ENCODE data around the gene CRB1.

CRB1 gene

GRCh38 chr1:197268012-197268411 lies at the start of gene CRB1:
Gene CRB1, plus strand, starts transcription at chr1:197268252. Its CDS starts 161 bp downstream, at chr1:197268413.
- no peak for DNase-seq

- no peak for DNase-seq
These were observed 49.2 kb upstream of the CRB1 start for GRCh38 chr1:197218857-197219256.

- no peak for DNase-seq
These were observed 45.9 kb upstream of the CRB1 start for GRCh38 chr1:197222025-197222685.

GRCh38 chr1:197222780-197223179 lies 45.3 kb upstream of the CRB1 start:
- no peak for DNase-seq

- DNase-seq = no peak
These were observed 43.9 kb upstream of the CRB1 start for GRCh38 chr1:197224160-197224559.

GRCh38 chr1:197225611-197226010 lies 42.4 kb upstream of the CRB1 start:
- no peak for DNase-seq

GRCh38 chr1:197234581-197234980 lies 33.5 kb upstream of the CRB1 start:
- DNase-seq = no peak

GRCh38 chr1:197235355-197235754 lies 32.7 kb upstream of the CRB1 start:
- no peak for DNase-seq

DNA sequence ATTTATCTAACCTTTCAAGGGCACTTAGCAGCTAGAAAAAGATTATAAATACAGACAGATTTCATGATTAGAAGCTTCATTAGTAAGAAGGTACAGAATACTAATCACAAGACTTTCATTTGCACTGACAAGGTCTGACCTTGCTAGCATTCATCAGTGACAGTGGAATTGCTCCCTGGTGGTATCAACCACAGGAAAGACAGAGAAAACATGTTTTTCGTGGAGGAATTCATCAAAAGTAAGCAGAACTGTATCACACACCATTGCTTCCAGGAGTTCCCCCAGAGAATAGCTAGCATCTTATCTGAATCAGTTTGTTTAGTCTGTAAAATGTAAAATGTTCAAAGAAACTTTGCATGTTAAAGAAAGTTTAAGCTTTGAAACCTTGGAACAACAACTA lies 20.6 kb upstream of the CRB1 start:
- no peak for DNase-seq

DNA sequence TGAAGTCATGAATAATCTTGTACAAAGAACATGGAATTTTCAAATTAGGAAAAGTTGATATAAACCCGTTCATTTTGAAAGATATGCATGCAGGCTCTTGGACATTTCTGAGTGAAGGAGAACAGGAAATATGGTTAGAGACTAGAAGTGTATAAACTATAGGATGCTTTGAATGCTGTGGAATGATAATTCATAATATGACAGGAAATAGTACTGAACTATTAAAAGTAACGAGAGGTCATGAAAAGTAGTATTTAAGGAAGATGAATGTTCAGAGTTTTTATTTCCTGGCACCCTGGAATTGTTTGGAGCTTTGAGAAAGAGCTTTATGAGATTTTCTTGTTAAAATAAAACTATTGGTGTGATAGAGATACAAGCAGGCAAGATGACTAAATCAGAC lies 18.7 kb upstream of the CRB1 start:
- no peak for DNase-seq

GRCh38 chr1:197250616-197251015 lies 17.4 kb upstream of the CRB1 start:
- no peak for DNase-seq

GRCh38 chr1:197252973-197253372 lies 15.1 kb upstream of the CRB1 start:
- no peak for DNase-seq

GRCh38 chr1:197254866-197255265 lies 13.2 kb upstream of the CRB1 start:
- DNase-seq = no peak

DNA sequence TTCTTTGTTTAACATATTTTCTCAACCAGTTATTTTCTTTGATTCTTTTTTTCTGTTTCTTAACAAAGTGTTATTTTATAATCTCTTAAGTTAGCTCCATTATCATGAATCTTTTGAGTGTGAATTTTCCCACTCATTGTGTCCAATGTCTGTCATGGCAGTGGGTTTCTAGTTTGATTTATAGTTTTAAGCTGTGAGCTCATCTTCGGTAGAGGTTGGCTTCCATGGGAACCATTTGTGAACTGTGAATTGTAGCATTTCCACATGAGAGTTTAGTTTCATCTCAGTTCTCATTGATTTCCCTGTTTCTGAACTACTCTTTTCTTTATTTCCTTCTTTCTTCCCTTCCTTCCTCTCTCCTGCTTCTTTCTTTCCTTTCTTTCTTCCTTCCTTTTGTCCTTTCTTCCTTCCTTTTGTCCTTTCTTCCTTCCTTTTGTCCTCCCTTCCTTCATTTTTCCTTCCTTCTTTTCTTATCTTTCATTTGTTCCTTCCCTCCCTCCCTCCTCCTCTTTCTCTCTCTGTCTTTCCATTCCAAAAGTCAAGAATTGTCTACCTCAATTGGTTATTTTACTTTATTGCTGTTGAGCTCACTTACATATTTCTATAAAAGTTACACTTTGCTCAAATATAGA lies 3.0 kb upstream of the CRB1 start:
- DNase-seq = no peak

GRCh38 chr1:197269053-197269452 lies 1.0 kb downstream of the CRB1 start:
- no peak for DNase-seq

GRCh38 chr1:197272791-197273190 lies 4.7 kb downstream of the CRB1 start:
- DNase-seq = no peak

DNA sequence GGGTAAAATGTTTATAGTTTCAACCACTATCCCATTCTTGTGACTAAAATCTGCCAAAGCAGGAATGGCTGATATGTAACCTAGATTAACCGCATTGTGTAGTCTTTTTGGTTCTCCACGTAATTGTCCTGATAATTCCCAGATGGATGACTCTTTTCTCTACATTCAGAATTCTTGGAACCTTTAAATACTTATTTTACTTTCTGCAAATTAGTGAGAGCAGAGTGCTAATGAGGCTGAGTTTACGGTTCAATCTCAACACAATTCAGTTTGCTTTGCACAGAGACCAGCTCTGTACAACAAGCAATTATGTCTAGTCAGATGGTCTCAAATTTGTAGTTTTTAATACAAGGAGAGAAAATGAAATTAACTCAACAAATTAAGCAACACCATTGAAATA lies 9.1 kb downstream of the CRB1 start:
- no peak for DNase-seq

DNA sequence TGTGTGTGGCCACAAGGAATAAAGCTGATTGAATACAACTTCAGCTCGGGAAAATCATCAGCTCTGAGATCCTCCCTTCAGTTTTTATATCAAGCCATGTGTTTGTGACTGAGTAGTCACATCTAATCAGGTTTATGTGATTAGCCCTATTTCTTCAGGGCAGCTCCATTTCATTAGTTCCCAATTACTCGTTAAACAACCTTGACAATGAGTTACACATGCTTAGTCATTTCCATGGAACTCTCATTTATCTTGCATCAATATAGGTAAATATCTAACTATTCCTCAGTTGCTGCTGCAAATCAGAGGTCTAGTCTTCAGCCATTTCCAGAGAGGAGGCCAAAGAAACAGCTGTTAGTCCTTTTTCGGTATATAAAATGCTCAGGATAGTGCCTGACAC lies 16.3 kb downstream of the CRB1 start:
- DNase-seq = no peak

- DNase-seq = no peak
These were observed 16.9 kb downstream of the CRB1 start for GRCh38 chr1:197284966-197285365.

DNA sequence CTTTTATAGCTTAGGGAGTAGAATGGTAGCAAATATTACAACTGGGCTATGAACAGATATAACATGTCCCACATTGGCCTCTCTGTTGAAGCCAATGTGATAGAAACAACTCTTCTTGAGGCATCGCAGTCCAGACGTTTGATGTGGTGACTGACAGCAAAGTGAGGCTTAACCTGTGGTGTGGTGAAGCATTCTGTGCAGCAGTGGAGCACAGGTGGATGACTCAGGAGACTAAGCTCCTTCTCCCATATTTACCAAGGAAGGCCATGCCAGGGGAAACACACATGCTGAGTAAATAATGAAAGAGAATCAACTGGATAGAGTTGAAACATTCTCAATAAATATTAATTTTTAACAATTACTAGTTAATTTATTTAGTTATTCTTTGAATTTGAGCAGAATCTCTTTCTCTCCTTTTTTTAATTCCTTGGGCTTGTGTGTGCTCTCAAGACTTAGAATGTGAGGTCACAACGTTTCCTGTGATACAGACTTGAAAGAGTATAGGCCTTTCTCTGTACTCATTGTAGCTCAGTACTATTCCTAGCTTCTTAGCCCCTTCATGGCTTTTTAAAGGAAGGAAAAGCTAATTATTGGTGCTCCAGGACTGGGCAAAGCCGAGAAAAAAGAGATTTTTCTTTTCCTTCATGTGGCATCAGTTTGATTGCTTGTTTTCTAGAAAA lies 17.6 kb downstream of the CRB1 start:
- no peak for DNase-seq

DNA sequence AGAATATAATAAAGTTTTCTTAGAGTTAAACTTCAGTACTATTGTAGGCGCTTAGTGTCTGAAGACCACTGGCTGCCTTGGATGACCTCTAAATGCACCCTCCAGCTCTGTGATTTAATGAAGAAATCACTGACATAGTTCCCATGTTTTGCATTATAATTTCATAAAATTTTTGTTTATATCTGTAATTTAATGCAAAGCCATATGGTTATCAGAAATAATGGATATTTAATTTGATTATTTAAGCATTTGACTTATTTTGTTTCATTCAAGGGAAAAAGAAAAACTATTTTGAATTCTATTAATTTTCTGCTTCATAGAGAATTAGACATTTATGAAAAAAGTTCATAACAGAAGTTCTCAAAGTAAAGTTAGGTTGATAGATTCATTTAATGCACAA lies 18.6 kb downstream of the CRB1 start:
- DNase-seq = no peak

DNA sequence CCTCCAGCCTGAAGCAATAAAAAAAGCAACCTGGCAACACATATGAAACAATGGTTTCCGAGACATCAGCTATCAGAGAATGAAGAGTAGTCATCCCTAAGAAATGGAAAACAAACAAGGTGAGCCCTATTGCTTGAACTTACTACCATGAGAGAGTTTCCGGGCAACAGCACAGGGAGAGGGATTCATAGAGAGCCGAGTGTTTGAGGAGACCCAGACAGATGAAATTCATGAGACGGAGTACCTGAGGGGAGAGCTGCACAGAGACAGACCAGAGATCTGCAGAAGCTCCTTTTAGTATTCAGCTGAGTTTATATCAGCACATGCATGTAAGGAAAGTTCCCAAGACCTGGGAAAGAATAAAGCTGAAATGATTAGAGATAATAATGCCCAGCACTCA lies 19.8 kb downstream of the CRB1 start:
- DNase-seq = no peak

DNA sequence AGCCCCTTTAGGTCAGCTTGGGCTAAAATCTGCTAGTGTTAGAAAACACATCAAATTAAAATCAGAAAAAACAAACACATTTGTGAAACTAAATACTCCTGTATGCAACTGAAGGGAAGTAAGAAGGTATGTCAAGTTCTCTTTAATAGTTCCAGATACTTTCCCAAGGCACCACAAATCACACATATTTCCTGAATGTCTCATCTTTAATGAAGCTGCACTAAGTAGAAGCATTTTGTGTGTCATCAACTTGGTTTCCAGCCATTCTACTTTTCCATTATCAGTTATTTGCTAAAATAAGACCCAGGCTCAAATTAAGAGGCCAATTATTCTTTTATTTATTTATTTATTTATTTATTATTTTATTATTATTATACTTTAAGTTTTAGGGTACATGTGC lies 34.7 kb downstream of the CRB1 start:
- no peak for DNase-seq

- no peak for DNase-seq
These were observed 35.4 kb downstream of the CRB1 start for GRCh38 chr1:197303463-197303862.

Data from stimulated activated naive CD4-positive, alpha-beta T cell (primary cell).